HEK293T (cell line): Measurements from ENCODE around the gene MREG.

Experiments
- ARNT ChIP-seq: fragments of 450-650 bp; IDR thresholded peaks from 2 replicates; pipeline ENCODE4 v1.6.1; 2017; ENCODE audit warnings: mild to moderate bottlenecking
- ELF4 ChIP-seq: fragments of 450-650 bp; IDR thresholded peaks from 2 replicates; pipeline ENCODE4 v1.6.1; 2017; ENCODE audit warnings: antibody characterized with exemption
- FOXK2 ChIP-seq: fragments of 450-650 bp; IDR thresholded peaks from 2 replicates; pipeline ENCODE4 v1.6.1; 2016; ENCODE audit warnings: mild to moderate bottlenecking
- FOXM1 ChIP-seq: fragments of 450-650 bp; IDR thresholded peaks from 2 replicates; pipeline ENCODE4 v1.6.1; 2017; ENCODE audit warnings: mild to moderate bottlenecking, borderline replicate concordance
- LEF1 ChIP-seq: fragments of 450-650 bp; IDR thresholded peaks from 2 replicates; pipeline ENCODE4 v1.6.1; 2017; ENCODE audit warnings: mild to moderate bottlenecking, borderline replicate concordance
- NFRKB ChIP-seq: fragments of 450-650 bp; IDR thresholded peaks from 2 replicates; pipeline ENCODE4 v1.6.1; 2016; ENCODE audit warnings: mild to moderate bottlenecking, moderate library complexity
- SP1 ChIP-seq: fragments of 450-650 bp; IDR thresholded peaks from 2 replicates; pipeline ENCODE4 v1.6.1; 2017
- SUZ12 ChIP-seq: fragments of 450-650 bp; IDR thresholded peaks from 2 replicates; pipeline ENCODE4 v1.6.1; 2016; ENCODE audit warnings: mild to moderate bottlenecking
- TARDBP ChIP-seq: fragments of 450-650 bp; IDR thresholded peaks from 2 replicates; pipeline ENCODE4 v1.6.1; 2016

DNA sequence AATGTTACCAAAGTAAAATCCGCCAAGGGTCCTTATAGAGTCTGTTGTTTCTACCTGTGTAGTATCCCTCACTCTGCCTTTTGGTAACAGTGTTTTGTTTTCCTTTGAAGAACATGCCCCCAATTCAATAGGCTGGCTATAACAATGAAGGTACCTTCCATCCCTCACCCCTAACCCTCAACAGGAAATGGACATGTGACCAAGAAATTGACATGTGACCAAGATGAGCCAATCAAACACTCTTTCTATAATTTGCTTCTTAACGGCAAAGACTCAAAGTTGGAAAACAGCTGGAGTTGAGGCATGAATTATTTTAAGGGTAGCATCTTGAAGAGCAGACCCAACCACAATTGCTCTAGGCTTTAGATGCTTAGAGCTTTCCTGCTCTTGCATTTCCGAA is 5.4 kb upstream of the MREG start:
- TF ChIP-seq ELF4 (no peak), TARDBP (no peak), LEF1 (no peak), FOXK2 (no peak), NFRKB (no peak), FOXM1 (no peak), SUZ12 (no peak), ARNT (no peak), SP1 (no peak)
